GM23248 (cell line): ENCODE data around the gene HTATIP2.

Experiments used
- EZH2 ChIP-seq: fragments of 200-600 bp; sonication (generic); IDR thresholded peaks from 2 replicates; pipeline ENCODE4 v1.6.1; 2018; ENCODE audit warnings: antibody characterized with exemption, mild to moderate bottlenecking; ENCODE audit not compliant: insufficient read depth, poor library complexity, severe bottlenecking
- EZH2phosphoT487 ChIP-seq: fragments of 200-600 bp; sonication (generic); IDR thresholded peaks from 2 replicates; pipeline ENCODE4 v1.6.1; 2018; ENCODE audit warnings: antibody characterized with exemption, moderate library complexity, mild to moderate bottlenecking, low read depth; ENCODE audit not compliant: insufficient read depth

DNA sequence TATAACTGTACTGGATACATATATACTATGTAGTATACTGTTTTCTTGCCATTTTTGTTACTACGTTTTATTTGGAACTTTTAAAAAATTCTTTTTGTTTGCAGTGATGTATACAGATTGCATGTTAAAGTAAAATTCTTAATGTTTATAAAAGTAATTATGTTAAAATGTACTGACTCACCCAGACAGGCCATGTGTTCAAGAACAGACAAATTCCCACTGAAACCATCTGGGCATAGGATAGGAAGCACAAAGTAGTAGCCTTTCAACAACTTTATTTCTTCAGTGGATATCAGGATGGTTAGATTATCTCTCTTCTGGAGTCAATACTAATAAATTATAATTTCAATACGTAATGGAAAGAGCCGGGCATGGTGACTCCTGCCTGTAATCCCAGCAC lies 43.8 kb downstream of the HTATIP2 start:
- TF ChIP-seq EZH2 (no peak), EZH2phosphoT487 (no peak)
